CD14-positive monocyte (primary cell): Measurements from ENCODE around the gene IGF1. TPM values are rescaled to one million over a fixed set of nuclear protein-coding genes. Genes with fewer than 3 reads are reported as not detected.

Source experiments
- DNase-seq, 3 donors: peaks; one replicate each; pipeline ENCODE4 v3.0.0-alpha.2; 2011 to 2022
- H2AFZ ChIP-seq: 2 replicates; pipeline ENCODE4 v1.6.0; 2012; ENCODE audit warnings: mild to moderate bottlenecking, low read depth, low read length, inconsistent platforms; ENCODE audit not compliant: insufficient read depth, poor library complexity, severe bottlenecking
- H3K27ac ChIP-seq, 2 donors: 1 replicate in 1 of 2; 2 replicates in 1 of 2; pipeline ENCODE4 v1.5.1; 2012 to 2013; ENCODE audit warnings: low read length in 2 of 2, control low read depth in 1 of 2, inconsistent platforms in 1 of 2, low read depth in 1 of 2, mild to moderate bottlenecking in 1 of 2
- H3K27me3 ChIP-seq, 2 donors: one replicate each; pipeline versions ENCODE4 v1.6.0 to v1.6.1; 2011 to 2013; ENCODE audit warnings: low read length in 2 of 2; ENCODE audit not compliant: control insufficient read depth in 2 of 2, insufficient read depth in 2 of 2
- H3K36me3 ChIP-seq, 2 donors: replicated peaks in 1 of 2; 1 replicate in 1 of 2; 2 replicates in 1 of 2; pipeline versions ENCODE4 v1.5.1 to v1.6.1; 2012 to 2013; ENCODE audit warnings: low read length in 2 of 2, control low read depth in 1 of 2, inconsistent platforms in 1 of 2, mild to moderate bottlenecking in 1 of 2; ENCODE audit not compliant: insufficient read depth in 2 of 2, control insufficient read depth in 1 of 2
- H3K4me1 ChIP-seq, 2 donors: 1 replicate in 1 of 2; 2 replicates in 1 of 2; pipeline versions ENCODE4 v1.5.1 to v1.6.1; 2012 to 2013; ENCODE audit warnings: low read length in 2 of 2, control low read depth in 1 of 2, inconsistent platforms in 1 of 2, mild to moderate bottlenecking in 1 of 2, moderate library complexity in 1 of 2; ENCODE audit not compliant: insufficient read depth in 2 of 2, control insufficient read depth in 1 of 2
- H3K4me2 ChIP-seq: replicated peaks from 2 replicates; pipeline ENCODE3; 2012; ENCODE audit warnings: low read length, moderate library complexity, mild to moderate bottlenecking; ENCODE audit not compliant: poor library complexity, severe bottlenecking; ENCODE audit errors: extremely low read depth
- H3K4me3 ChIP-seq, 3 experiments: fragments of 200-600 bp in 1 of 3; sonication (generic) in 1 of 3; replicated peaks in 1 of 3; 1 replicate in 2 of 3; 2 replicates in 1 of 3; pipeline ENCODE4 v1.5.1; 2011 to 2013; ENCODE audit warnings: low read length in 3 of 3, mild to moderate bottlenecking in 3 of 3, control low read depth in 2 of 3, low read depth in 2 of 3, inconsistent platforms in 1 of 3, moderate library complexity in 1 of 3
- H3K79me2 ChIP-seq: 2 replicates; pipeline ENCODE4 v1.6.0; 2012; ENCODE audit warnings: mild to moderate bottlenecking, control low read depth, inconsistent platforms, low read length, moderate library complexity; ENCODE audit not compliant: insufficient read depth
- H3K9ac ChIP-seq: 2 replicates; pipeline ENCODE4 v1.6.0; 2017; ENCODE audit warnings: low read length, mild to moderate bottlenecking; ENCODE audit not compliant: insufficient read depth, poor library complexity, severe bottlenecking
- H3K9me3 ChIP-seq, 2 donors: replicated peaks in 1 of 2; 1 replicate in 1 of 2; 2 replicates in 1 of 2; pipeline versions ENCODE4 v1.5.1 to v1.6.1; 2012 to 2013; ENCODE audit warnings: low read length in 2 of 2, control low read depth in 1 of 2; ENCODE audit not compliant: control insufficient read depth in 1 of 2, insufficient read depth in 1 of 2
- H4K20me1 ChIP-seq: 2 replicates; pipeline ENCODE4 v1.6.0; 2012; ENCODE audit warnings: mild to moderate bottlenecking, low read length, control low read depth, moderate library complexity; ENCODE audit not compliant: insufficient read depth
- H3K27ac Mint-ChIP-seq, 7 donors: one replicate each; pipeline ENCODE4 v1.8.0; 2020; ENCODE audit warnings: mild to moderate bottlenecking in 7 of 7, mixed read lengths in 7 of 7, moderate library complexity in 6 of 7, inconsistent platforms in 2 of 7
- H3K27me3 Mint-ChIP-seq, 3 donors: one replicate each; pipeline ENCODE4 v1.8.0; 2021 to 2022; ENCODE audit warnings: low read depth in 3 of 3, mild to moderate bottlenecking in 3 of 3, mixed read lengths in 3 of 3, moderate library complexity in 3 of 3, inconsistent platforms in 1 of 3
- H3K36me3 Mint-ChIP-seq, 2 donors: one replicate each; pipeline ENCODE4 v1.8.0; 2020; ENCODE audit warnings: mixed read lengths in 2 of 2, inconsistent platforms in 1 of 2, mild to moderate bottlenecking in 1 of 2
- H3K4me1 Mint-ChIP-seq: one replicate; pipeline ENCODE4 v1.8.0; 2020; ENCODE audit warnings: mild to moderate bottlenecking, mixed read lengths
- H3K4me3 Mint-ChIP-seq, 2 donors: one replicate each; pipeline ENCODE4 v1.8.0; 2020; ENCODE audit warnings: mild to moderate bottlenecking in 2 of 2, mixed read lengths in 2 of 2, moderate library complexity in 1 of 2
- H3K9me3 Mint-ChIP-seq, 7 donors: one replicate each; pipeline ENCODE4 v1.8.0; 2020 to 2022; ENCODE audit warnings: mixed read lengths in 7 of 7, mild to moderate bottlenecking in 6 of 7, moderate library complexity in 6 of 7, inconsistent platforms in 2 of 7
- WGBS: methylation state at CpG from one replicate; pipeline ENCODE4 v1.1.5; 2013; ENCODE audit warnings: missing lambda C conversion rate; ENCODE audit not compliant: insufficient coverage; 5-methylcytosine and 5-hydroxymethylcytosine counted together
- intact Hi-C, 2 donors: fragments of 100-400 bp; cut with micrococcal nuclease; formaldehyde crosslinking; loops; one replicate each; pipeline versions ENCODE4 v1.15.0 to v1.15.1; 2023
- polyA plus RNA-seq, 3 donors: library from polyadenylated mRNA; depleted of rRNA in 1 of 3; unstranded in 2 of 3; stranded (reverse) in 1 of 3; fragments of 300-500 nt in 2 of 3; fragments of >200 nt in 1 of 3; fragmentation: Illumina TruSeq in 2 of 3; gene quantifications; 1 replicate in 2 of 3; 2 replicates in 1 of 3; pipeline ENCODE4 v1.2.3, GENCODE V29; 2012 to 2021
- TF ChIP-seq, protein P1 (sequence below): fragments of 200-600 bp; IDR thresholded peaks from one replicate; pipeline ENCODE4 v1.8.0; 2022; ENCODE audit warnings: antibody characterized with exemption, mild to moderate bottlenecking

IGF1 gene
- polyA plus RNA-seq, 3 donors, result not detected

DNA sequence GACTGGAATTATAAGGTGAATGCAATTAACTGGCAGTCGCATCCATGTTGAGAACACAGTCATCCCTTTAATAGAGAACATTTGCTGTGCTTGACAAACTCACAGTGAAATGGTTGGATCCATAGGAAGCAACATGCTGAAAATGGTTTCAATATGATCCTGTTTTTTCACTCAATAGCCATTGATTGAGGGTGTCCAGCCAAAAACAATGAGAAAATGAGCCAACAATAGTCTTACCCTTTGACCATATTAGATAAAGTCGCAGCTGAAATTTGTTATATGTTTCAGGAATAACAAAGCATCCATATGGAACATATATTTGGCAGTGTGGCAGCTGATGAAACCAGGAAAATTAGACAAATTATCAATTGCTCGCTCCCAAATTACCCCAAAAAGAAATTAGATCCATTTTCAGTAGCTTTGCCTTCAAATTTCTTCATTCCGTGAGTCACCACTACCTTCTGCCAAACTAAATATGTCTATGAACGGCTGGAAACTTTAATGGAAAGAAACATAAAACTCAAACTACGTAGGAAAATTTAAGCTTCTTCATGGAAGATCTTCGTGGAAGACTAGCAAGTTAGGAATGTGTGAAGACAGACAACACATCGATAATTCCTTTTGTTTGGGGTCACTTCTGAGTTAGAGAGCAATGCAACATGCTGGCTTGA lies 17.4 kb downstream of the IGF1 start:
- H3K27ac ChIP-seq, result no peak overlapping the region
- no peaks in the 10 kb centered on the region for H3K36me3 Mint-ChIP-seq
- no peaks in the 10 kb centered on the region for H3K4me1 ChIP-seq
- no peak for DNase-seq
- H3K9me3 Mint-ChIP-seq, result peaks cover 0 to 3% (median 2%) of the 10 kb centered on the region in 7 donors
- no peaks in the 10 kb centered on the region for H3K79me2 ChIP-seq
- TF ChIP-seq, protein P1, sequence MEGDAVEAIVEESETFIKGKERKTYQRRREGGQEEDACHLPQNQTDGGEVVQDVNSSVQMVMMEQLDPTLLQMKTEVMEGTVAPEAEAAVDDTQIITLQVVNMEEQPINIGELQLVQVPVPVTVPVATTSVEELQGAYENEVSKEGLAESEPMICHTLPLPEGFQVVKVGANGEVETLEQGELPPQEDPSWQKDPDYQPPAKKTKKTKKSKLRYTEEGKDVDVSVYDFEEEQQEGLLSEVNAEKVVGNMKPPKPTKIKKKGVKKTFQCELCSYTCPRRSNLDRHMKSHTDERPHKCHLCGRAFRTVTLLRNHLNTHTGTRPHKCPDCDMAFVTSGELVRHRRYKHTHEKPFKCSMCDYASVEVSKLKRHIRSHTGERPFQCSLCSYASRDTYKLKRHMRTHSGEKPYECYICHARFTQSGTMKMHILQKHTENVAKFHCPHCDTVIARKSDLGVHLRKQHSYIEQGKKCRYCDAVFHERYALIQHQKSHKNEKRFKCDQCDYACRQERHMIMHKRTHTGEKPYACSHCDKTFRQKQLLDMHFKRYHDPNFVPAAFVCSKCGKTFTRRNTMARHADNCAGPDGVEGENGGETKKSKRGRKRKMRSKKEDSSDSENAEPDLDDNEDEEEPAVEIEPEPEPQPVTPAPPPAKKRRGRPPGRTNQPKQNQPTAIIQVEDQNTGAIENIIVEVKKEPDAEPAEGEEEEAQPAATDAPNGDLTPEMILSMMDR, result no peak
- intact Hi-C loops, result no loop called here
- H3K27me3 Mint-ChIP-seq, result peaks cover 0 to 2% (median 2%) of the 10 kb centered on the region in 3 donors
- H3K9ac ChIP-seq, result no peak overlapping the region
- no peak overlapping the region for H3K4me3 ChIP-seq
- H3K9me3 ChIP-seq, result no peaks in the 10 kb centered on the region
- WGBS, result 95% methylated on average over 3 of the region's 8 CpGs
- no peaks in the 10 kb centered on the region for H4K20me1 ChIP-seq
- no peaks in the 10 kb centered on the region for H3K36me3 ChIP-seq
- H3K4me1 Mint-ChIP-seq, result no peaks in the 10 kb centered on the region
- H3K27ac Mint-ChIP-seq, result no peak overlapping the region
- H3K27me3 ChIP-seq, result no peaks in the 10 kb centered on the region
- no peak overlapping the region for H3K4me2 ChIP-seq
- H2AFZ ChIP-seq, result no peak overlapping the region
- no peak overlapping the region for H3K4me3 Mint-ChIP-seq

DNA sequence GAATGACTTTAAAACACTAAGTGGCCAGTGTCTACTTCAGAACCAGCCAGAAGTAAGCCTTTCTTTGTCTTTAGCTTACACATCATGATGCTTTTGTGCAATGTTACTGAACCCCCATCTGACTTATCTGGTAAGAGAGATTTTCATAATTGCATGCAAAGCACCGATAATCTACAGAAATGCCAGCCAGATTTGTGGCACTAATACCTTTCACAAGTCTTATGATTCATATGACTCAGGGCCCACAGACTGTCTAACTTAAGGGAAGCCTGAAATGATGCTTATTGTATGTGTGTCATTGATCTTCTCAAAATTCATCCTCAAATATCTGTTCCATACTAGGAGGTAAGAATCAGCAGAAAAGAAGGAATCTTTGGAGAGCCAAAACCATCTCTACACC lies 18.0 kb downstream of the IGF1 start:
- no peaks in the 10 kb centered on the region for H3K9me3 ChIP-seq
- H3K27ac ChIP-seq, result no peak overlapping the region
- no peak overlapping the region for H3K4me3 ChIP-seq
- H4K20me1 ChIP-seq, result no peaks in the 10 kb centered on the region
- no peaks in the 10 kb centered on the region for H3K36me3 ChIP-seq
- DNase-seq, result no peak
- no peak overlapping the region for H3K9ac ChIP-seq
- Mint-ChIP-seq H3K27me3 (peaks cover 0 to 2% (median 2%) of the 10 kb centered on the region in 3 donors), H3K36me3 (no peaks in the 10 kb centered on the region), H3K4me3 (no peak overlapping the region), H3K27ac (no peak overlapping the region), H3K4me1 (no peaks in the 10 kb centered on the region), H3K9me3 (peaks cover 0 to 3% (median 2%) of the 10 kb centered on the region in 7 donors)
- no peaks in the 10 kb centered on the region for H3K79me2 ChIP-seq
- intact Hi-C loops, result no loop called here
- no peaks in the 10 kb centered on the region for H3K4me1 ChIP-seq
- no CpG with 5 or more reads among the region's 1 CpG for WGBS
- TF ChIP-seq, protein P1, result no peak
- no peak overlapping the region for H2AFZ ChIP-seq
- H3K4me2 ChIP-seq, result no peak overlapping the region
- no peaks in the 10 kb centered on the region for H3K27me3 ChIP-seq
